KBM-7 (cell line): ENCODE results near the gene PRKN.

Experiments
- DNase-seq: peaks from one replicate; pipeline ENCODE4 v3.0.0-alpha.2; 2015
- in situ Hi-C: fragments of 300-500 bp; cut with MboI; formaldehyde crosslinking; loops from 2 replicates; pipeline ENCODE4 v1.14.3; 2020; ENCODE audit warnings: low sequenced_read_pairs, low pct_unique_long_range_greater_than_20kb, mixed read lengths

PRKN gene

DNA sequence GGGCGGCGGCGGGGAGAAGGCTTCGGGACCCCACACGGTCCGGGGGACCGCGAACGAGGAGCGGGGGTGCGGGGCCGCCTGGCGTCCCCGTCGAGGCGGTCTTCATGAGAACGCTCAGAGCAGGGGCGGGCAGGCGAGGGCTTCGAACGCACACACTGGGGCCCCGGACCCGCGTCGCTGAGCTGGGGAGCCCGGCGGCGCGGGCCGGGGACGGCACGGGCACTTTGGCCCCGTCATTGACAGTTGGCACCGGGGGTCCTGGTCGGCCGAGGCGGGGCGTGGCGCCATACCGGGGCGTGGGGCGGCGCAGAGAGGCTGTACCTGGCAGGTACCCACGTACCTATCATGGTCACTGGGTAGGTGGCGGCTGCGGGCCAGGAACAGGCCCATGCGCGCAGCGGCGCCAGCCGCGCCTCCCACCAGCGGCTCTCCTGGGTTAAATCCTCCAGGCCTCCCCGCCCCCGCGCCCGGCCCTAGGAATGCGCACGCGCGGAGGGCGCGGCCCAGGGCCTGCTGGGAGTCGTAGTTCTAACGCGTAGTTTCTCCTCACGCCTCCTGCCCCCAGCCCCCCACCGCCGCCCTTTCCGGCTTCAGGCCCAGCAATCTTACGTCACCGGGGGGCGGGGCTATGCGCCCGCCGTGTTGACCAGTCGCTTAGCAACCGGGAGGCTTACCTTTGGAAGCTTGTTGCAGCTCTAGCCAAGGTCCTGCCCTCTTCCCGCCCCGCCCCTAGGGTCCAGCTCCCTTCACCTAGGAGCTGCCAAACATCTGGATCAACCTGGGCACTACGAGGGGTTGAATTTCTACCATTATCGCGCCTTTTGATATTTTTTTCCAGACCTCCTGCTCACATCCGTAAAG lies at the start of gene PRKN, which contains the start of gene PACRG:
Gene PRKN (minus strand): TSS at position 445 of the 861 bp plus-strand sequence.
Gene PACRG (plus strand): TSS at position 653 of the 861 bp plus-strand sequence.
- in situ Hi-C loops: no loop called here
- DNase-seq: peak; percentile 98

DNA sequence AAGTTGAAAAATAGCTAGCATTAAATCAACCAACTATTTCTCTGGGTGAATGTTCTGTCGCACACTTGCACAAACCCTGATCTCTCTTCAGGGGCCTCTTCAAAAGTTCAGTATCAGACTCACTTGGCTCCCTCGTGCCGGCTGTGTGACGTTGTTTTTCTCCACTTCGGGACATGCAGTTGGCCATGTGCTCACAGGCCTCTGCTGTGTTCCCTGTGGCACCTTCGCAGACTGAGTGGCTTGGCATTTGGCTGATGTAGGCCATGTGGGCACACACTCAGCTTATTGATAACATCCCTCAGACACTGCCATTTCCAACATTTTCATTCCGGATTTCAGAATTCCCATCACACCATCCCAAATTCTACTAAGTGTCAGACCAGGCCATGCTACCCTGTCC lies 49.5 kb upstream of the PRKN start:
- in situ Hi-C loops: no loop called here
- DNase-seq: no peak

DNA sequence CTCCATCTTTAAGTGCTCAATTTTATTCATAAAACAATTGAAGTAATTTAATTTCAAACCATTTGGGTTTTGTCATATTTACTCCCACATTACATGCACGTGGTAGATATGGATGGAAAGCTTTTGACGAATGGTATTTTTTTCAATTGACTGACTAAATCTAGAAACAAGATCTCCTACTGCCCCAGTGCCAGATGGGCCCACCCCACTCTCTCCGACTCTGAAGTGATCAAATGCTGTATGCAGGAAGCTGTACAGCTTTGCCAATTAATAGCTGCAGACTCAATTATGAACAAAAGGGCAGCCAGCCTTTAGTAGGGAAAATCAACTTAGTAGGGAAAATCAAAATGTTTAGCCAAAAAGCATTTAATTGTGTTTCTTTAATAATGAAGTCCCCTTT lies 46.4 kb upstream of the PRKN start:
- in situ Hi-C loops: no loop called here
- no peak for DNase-seq

DNA sequence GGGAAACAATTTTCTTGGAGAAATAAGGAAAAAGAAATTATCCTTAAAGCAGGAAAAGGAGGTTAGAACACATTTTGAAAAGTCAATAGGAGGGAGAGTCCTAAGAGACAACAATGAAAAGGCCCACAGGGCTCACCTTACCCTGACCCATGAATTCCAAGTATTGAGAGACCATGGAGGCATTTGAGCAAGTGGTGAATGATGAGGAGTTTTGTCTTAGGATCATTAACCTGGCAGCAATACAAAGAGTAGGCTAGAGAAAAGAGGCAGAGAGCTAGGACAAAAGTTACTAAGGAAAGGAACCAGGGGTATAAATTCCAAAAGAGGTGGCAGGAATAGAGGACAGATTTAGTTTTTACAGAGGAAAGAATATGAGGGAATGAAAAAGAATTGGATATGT lies 44.9 kb upstream of the PRKN start:
- no peak for DNase-seq

DNA sequence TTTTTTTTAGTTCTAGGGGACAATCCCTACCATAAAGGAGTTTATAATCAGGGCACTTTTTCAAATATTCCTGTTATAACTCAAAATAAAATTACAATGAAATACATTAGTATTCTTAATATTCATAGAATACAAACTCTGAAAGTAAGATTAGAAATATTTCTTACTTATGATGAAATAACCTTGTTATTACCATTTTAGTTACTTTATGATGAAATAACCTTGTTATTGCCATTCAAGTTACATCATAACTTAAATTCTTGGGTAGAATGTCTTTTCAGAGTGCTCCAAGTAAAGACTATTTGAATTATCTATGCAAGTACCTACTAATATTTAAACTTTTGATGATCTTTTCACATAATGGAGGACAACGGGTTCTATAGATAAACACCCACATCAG lies 43.4 kb upstream of the PRKN start:
- no peak for DNase-seq
- in situ Hi-C loops: no loop called here

More for the DNA sequence above, 44.9 kb upstream of the PRKN start:
- in situ Hi-C loops: no loop called here

DNA sequence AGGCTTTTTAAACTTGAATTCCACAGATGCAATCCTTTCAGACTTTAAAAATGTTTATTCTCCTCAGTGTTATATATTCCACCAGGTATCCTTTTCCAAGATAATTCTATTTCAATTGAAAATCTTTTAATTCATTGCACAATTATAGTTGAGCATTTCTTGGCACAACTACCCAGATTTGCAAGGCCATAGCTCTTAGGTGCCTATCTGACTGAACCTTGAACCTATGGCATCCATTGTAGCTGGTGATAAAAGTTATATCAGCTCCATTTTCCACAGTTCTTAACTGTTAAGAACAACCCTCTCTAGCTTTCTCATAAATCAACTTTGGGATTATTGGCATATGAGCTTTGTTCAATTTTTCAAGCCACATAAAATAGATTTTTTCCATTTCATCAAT lies 42.6 kb upstream of the PRKN start:
- in situ Hi-C loops: no loop called here
- no peak for DNase-seq

DNA sequence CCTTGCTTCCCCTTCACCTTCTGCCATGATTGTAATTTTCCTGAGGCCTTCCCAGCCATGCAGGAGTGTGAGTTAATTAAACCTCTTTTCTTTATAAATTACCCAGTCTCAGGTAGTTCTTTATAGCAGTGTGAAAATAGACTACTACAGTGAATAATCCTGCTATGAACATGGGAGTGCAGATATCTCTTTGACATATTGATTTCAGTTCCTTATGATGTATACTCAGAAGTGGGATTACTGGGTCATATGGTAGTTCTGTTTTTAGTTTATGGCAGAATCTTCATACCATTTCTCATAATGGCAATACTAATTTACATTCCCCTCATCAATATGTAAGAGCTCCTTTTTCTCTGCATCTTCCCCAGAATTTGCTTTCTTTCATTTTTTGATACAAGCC lies 26.2 kb upstream of the PRKN start:
- no peak for DNase-seq
- in situ Hi-C loops: no loop called here

DNA sequence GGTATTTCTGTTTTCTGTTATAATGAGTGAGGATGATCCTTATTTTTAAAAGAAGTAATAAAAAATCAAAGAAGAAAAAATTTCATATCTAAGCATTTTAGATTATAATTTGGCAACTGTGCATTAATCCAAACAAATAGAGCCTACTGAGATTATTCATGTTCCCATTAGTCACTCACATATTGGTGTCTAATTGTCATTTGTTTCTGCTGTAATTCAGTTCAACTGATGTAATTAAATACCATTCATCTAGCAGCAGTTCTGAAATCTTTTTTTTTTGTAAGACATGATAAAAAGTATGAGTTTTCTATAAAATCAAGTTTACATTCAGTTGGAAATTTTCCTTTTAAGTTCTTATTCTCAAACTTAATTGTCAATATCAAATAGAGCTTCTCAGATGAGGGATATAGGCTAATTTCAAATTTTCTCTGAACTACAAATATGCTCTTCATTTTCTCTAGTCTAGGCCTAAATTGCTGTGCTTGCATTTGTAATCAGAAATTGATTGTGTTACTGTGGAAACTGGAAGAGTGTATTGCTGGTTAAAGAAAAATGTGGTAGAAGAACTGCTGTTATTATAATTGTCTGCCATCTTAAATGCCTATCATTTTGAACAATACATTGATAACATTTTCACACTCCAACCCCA lies 23.8 kb upstream of the PRKN start:
- in situ Hi-C loops: no loop called here
- no peak for DNase-seq

DNA sequence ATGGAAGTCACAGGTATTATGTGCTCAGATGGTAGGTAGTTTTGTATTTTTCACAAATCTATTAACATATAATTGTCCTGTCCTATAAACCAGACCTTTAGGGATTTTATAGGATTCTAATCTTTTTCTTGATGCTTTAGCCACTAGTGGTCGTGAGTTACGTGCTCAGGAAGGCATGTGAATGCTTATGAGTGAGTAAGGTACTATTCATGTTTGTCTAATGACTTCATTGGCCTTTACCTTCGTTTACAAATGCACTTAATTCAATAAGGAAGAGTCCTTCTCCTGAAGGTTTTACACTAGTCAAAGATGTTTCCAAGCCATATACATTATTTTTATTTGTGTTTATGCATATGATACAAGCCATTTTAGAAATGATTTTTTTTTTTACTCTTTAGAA lies 23.2 kb upstream of the PRKN start:
- DNase-seq: no peak
- in situ Hi-C loops: no loop called here

DNA sequence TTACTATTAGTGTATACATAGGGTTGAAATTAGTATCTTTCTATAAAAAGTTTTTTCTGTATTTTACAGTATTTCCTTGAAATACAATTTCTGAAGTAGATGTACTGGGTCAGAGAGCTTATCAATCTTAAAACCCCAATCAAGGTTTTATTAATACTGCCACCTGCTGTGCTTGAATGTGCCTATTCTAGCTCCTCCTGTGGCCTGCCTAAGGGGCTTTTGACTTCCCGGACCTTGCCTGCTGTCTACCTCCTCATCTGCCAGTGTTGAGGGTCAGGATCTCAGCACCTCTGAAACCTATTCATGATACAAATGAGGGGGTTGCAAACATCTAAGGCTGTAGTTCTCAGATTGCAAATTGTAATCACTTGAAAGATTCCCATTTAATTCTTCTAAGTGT lies 9.4 kb upstream of the PRKN start:
- no peak for DNase-seq
- in situ Hi-C loops: no loop called here

DNA sequence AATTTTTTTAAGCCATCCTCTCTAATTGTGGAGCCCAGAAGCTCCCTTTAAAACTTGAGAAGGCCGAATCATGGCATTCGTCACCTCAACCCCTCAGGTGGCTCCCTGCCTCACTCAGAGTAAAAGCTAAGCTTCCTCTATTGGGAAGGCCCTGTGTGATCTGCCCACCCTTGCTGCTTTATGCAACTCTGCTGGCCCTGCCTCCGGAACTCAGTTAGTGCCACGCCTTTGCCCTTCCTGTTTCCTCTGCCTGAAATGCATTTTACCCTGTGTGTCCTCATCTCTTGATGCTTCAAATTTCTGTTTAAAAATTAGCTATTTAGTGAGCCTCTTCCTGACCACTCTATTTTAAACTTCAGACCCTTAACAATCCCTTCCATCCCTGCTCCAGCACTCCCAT lies 5.9 kb upstream of the PRKN start:
- in situ Hi-C loops: no loop called here
- DNase-seq: peak; percentile 23

DNA sequence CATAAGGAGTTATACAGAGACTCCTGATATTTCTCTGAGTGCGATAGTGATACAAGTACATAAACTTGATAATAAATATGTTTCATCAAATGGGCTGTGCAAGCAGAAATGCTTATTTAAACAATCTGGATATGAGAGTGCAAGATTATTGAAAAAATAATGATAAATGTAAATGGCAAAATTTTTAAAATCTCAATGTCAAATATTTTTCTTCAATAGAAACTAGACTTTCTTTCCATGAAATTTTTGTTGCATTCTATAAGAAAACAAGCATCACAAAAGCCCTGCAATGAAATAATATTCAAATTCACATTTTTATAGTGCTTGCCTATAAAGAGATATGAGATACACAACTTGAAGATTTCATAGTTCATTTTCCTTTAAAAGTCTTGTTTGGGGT lies 2.9 kb upstream of the PRKN start:
- in situ Hi-C loops: no loop called here
- DNase-seq: no peak

DNA sequence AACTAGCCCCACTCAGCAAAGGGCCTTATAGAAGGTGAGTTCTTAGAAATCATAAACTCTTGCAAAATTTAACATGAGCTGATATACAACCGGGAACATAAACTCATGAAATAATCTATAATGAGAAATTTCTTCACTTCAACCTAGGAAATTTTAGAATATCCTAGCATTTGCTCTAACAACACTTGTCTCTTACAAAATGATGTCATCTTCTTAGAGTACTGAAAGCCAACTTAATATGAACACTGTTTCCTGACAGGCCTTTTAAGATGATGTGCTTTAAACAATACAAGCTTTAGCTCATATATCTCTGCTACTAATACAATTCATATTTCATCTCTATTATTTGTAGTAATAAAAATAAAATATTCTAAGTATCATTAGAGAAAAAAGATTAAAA lies 1.1 kb upstream of the PRKN start:
- in situ Hi-C loops: no loop called here
- DNase-seq: no peak

DNA sequence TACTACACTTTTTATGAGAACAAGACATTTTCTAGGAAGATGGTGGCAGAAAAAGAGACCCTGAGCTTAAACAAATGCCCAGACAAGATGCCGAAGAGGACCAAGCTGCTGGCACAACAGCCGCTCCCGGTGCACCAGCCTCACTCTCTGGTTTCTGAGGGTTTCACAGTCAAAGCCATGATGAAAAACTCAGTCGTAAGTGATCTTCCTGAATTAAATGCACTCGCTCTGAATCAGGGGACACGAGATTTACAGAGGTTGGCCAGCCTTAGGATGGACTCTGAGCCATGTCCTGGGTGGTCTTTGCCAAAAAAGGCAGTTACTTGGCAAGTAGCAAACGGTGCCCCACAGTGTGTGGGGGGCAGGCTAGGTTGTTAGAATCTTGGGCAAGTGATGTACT lies 631 bp upstream of the PRKN start:
- no peak for DNase-seq
- in situ Hi-C loops: no loop called here

DNA sequence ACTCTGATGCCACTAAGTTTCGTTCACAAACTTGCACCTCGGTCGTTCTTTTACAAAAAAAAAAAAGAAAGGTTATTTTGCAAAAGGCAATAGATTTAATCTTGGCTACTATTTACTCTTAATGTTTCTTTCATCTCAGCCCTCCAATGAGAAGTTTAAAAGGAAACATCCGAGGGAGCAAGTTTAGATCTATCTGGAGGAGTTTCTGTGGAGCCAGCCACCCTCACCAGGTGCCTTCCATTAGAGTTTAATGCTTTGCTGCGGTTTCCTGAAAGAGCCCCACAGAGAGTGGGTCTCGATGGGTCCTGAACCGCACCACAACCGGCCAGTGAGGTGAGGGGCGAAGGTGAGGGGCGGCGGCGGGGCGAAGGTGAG lies 632 bp downstream of the PRKN start:
- peak; percentile 11 for DNase-seq
- in situ Hi-C loops: no loop called here

DNA sequence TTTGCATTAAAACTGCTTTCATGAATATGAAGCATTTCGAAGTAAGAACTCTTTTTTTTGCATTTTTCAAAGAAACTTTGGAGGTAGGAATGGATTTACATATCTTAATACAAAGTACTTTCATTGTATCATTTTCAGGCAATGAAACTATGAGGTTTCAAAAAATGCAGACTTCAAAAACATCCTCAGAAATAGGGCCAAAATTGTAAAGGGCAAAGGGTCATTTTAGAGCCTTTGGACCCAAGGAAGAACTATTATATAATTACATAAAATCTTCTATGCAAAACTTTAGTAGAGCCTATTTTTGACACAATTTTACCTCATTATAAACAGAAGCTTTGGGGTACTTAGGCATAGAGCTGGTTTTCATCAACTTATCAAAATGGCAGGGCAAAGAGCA lies 4.9 kb downstream of the PRKN start:
- in situ Hi-C loops: no loop called here
- no peak for DNase-seq

DNA sequence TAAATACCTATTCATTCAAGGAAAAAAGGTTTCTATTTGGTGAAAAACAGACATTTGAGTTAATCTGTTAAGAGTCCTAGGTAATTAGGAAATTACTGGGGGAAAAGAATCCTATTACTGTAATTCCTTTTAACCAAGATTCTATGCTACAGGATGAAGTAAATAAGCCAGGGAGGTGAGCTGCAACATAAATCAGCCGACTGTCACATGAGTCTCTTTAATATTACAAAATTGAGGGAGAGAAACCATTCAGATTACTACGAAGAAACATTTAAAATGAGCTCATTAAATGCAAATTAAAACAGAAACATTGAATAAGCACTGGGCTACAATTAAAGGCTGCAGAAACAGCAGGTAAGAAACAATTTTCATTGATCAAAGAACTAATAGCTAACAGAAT lies 5.3 kb downstream of the PRKN start:
- in situ Hi-C loops: no loop called here
- no peak for DNase-seq

DNA sequence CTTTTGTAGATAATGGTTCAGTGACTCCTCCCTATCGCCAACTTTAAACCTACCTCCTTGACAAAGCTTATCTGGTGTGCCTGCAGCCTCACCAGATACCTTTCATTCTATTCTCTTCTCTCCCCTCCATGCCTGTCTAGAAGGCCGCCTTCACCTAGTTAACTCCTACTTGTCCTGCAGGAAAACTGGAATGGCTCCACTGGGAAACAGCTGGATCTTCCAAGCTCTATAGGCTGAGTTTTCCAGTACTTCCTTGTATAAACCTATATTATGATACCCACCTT lies 6.2 kb downstream of the PRKN start:
- in situ Hi-C loops: no loop called here

DNA sequence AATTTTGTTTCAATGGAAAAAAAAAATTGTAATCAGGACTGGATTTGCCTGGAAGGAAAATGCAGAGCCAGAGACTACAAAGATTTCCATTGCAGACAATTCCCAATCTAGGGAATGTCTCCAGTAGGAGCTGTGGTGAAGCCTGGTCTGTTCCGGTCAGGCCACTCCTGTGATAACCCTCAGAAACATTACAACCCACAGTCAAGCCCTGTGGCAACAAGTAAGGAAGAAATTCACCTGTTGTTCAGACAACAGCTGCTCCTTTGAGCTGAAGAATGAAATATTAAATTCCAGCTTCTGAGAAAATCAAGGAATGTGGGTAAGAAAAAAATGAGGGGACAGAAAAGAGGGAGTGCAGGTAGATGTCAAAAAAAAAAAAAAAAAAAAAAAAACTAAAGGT lies 8.0 kb downstream of the PRKN start:
- no peak for DNase-seq
- in situ Hi-C loops: no loop called here

More for the DNA sequence above, 6.2 kb downstream of the PRKN start:
- no peak for DNase-seq

DNA sequence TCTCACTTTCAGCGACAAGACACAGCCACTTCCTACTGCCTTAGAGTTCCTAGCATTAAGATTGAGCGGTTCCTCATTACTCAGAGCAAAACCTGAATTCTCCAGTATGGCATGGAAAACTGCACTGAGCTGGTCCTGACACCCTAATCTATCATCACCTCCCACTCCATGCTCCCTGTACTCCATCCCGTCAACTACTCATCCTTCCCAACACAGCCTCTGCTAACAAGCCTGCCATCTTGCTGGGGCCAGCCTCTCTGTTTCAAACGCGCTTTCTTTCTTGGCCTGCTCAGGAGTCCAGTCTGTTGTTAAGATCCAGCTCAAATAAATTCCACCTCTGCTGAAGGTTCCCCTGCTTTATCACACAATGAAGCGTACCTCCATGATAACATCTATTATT lies 12.0 kb downstream of the PRKN start:
- no peak for DNase-seq
- in situ Hi-C loops: no loop called here
